GM10248 (cell line): ENCODE data around the gene ETV7.

Experiments used
- CTCF ChIA-PET: fragments of 300-600 bp; sonication (Branson Sonifier 250); formaldehyde crosslinking; extraction: SDS; loops from one replicate; lab custom pipeline; 2021; ENCODE audit warnings: antibody characterized with exemption; lab: Yijun Ruan, JAX
- POLR2A ChIA-PET: fragments of 350-650 bp; sonication (Branson Sonifier 250); formaldehyde crosslinking; extraction: SDS; loops from one replicate; lab custom pipeline; 2020; ENCODE audit warnings: antibody characterized with exemption; lab: Yijun Ruan, JAX
- DNase-seq: peaks from one replicate; pipeline ENCODE4 v3.0.0; 2012; ENCODE audit errors: extremely low spot score
- TF ChIP-seq, protein P1 (sequence below): IDR thresholded peaks from 2 replicates; pipeline ENCODE4 v1.5.1; 2012; ENCODE audit warnings: mild to moderate bottlenecking, low read depth; ENCODE audit errors: extremely low read depth, missing control alignments, control extremely low read depth

ETV7 gene

DNA sequence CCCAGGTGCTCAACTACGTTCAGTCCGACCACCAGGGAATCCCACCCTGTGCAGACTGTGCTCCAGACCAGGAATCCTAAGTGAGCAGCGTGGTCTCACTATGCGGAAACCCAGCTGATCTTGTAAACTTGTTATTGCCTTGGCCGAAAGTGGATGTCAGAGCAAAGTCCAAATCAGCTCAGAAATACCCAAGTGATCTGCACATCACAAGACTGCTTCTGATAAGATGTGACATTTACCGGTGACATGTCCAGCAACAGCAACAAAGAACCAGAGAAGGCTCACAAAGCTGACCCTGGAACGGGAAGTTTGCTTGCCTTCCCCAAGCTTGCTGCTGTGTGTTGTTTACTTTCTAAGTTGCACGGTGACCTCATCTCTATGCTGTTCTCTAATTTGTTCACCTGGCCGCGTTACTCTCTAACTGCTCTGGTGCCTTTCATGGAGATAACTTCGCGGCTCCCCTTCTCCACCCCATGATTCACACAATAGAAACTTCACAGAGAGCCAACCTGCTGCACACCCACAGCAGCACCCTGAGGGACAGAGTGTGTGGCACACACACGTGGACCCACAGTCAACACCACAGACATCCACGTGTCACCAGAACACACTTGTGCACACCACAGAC lies 52.5 kb downstream of the ETV7 start:
- TF ChIP-seq, protein P1, sequence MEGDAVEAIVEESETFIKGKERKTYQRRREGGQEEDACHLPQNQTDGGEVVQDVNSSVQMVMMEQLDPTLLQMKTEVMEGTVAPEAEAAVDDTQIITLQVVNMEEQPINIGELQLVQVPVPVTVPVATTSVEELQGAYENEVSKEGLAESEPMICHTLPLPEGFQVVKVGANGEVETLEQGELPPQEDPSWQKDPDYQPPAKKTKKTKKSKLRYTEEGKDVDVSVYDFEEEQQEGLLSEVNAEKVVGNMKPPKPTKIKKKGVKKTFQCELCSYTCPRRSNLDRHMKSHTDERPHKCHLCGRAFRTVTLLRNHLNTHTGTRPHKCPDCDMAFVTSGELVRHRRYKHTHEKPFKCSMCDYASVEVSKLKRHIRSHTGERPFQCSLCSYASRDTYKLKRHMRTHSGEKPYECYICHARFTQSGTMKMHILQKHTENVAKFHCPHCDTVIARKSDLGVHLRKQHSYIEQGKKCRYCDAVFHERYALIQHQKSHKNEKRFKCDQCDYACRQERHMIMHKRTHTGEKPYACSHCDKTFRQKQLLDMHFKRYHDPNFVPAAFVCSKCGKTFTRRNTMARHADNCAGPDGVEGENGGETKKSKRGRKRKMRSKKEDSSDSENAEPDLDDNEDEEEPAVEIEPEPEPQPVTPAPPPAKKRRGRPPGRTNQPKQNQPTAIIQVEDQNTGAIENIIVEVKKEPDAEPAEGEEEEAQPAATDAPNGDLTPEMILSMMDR = no peak
- ChIA-PET CTCF (interaction anchor here (0.7 to 17.7 kb wide), 6 partner anchors 9 to 32 kb away, joined by 3 to 323 read pairs (median 8); no protein-coding TSS in a partner anchor), POLR2A (no interaction called here)
- DNase-seq = no peak

DNA sequence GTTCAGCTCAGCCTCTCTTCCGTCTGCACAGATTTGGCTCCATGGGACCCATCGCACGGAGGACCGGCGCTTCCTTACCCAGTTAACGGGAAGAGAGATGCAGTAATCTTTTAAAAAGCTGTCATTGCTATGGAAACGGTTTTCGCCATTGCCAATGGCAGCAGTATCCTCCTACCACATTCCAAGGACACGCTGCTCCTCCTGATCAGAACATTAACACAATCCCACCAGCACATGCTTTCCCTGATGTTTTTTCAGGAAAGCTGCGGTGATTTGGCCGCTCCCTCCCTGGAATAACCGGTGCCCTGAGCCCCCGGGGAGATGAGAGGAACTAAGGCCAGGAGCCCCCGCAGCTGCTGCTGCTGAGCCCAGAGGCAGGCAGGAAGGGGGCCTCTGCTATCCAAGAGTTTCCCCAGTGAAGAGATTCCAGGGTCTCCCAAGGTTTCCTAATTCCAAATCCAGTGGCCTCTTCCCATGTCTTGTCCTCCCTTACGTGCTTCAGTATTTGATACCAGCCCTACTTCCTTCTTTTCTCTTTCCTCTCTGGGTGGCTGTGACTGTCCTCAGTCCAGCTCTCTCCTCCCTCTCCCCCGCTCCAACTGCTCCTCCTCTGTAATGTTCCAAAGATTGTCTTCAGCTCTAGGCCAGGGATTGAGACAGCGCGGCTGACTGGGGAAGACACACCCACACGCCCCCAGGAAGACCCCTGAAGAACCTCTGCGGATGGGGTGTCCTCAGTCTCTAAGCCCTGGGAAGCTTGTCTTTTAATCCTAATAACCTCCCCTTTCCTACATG lies 53.3 kb downstream of the ETV7 start:
- POLR2A ChIA-PET = no interaction called here
- CTCF ChIA-PET = interaction anchor here (0.7 to 17.7 kb wide), 5 partner anchors 21 to 31 kb away, joined by 3 to 323 read pairs (median 3); no protein-coding TSS in a partner anchor
- TF ChIP-seq, protein P1 = no peak
- DNase-seq = no peak

DNA sequence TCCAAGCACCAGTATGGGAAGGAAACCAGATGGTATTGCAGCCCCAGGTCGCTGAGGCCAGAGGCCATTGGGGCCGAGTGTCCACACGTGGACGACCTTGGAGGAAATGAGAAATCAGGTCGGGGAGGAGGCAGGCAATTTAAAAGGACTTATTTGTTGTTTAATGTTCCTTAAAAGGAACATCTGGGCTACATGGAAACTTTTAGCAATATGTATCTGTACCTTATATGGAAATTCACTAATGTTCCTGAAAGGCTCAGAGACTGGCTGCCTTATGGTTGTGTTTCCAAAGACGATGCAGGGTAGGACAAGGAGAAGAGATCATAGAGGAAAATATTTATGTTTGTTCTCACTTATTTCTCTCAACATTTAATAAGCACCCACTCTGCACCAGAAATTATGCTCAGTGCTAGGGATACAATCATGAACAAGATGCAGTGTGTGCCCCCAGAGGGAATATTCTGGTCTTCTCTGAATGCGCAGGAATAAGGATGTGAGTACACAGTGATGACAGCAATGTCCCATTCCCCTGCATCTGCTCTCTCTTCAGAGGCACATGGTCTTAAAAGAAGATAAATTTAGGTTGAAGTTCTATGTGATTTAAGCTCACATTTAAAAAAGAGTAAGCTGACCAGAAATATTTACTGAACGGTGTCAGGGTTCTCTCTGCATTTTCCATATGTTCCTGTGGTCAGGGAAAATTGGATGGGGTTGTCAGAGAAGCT lies 54.1 kb downstream of the ETV7 start:
- POLR2A ChIA-PET = no interaction called here
- CTCF ChIA-PET = interaction anchor here (1.1 to 17.7 kb wide), 3 partner anchors 8 to 30 kb away, joined by 6 to 323 read pairs (median 16); no protein-coding TSS in a partner anchor
- TF ChIP-seq, protein P1 = no peak
- DNase-seq = no peak

DNA sequence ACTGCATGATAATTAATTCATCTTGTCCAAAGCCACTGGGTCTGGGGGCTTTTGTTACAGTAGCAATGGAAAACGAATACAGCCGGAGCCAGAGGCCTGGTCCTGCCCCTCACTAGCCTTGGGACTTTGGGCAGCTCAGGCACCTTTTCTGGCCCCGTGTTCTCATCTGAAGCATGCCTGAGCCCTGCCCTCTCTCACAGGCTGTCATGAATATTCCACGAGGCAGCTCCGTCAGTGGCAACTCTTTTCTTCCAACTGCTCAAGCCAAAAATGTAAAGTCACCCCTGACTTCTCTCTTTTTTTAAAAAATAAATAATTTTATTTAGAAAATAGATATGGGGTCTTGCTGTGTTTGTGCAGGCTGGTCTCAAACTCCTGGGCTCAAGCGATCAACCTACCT lies 56.1 kb downstream of the ETV7 start:
- ChIA-PET POLR2A (no interaction called here), CTCF (interaction anchor here (1.0 to 4.0 kb wide), 3 partner anchors 9 to 28 kb away, joined by 3 to 28 read pairs (median 5); no protein-coding TSS in a partner anchor)
- no peak for DNase-seq
- TF ChIP-seq, protein P1 = no peak

DNA sequence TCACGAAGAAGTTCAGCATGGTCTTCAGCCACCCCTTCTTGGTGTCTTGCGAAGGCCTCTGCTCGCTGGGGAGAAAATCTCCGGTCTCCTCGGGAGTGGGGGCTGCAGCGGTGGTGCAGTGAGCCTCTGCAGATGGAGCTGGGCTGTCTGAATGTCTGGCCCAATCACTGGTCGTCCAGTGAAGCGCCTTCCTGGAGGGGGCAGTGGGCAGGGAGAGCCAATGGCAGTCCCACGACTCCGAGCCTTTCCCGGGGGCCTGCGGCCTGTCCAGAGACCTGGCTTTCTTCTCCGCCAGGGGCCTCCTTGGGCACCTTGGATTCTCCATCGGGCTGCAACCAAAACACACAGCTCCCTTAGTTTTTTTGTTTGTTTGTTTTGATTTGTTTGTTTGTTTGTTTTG lies 57.1 kb downstream of the ETV7 start:
- TF ChIP-seq, protein P1 = no peak
- POLR2A ChIA-PET = no interaction called here
- CTCF ChIA-PET = interaction anchor here (1.1 to 4.0 kb wide), 4 partner anchors 10 to 22 kb away, joined by 3 to 28 read pairs (median 4); no protein-coding TSS in a partner anchor
- DNase-seq = no peak

DNA sequence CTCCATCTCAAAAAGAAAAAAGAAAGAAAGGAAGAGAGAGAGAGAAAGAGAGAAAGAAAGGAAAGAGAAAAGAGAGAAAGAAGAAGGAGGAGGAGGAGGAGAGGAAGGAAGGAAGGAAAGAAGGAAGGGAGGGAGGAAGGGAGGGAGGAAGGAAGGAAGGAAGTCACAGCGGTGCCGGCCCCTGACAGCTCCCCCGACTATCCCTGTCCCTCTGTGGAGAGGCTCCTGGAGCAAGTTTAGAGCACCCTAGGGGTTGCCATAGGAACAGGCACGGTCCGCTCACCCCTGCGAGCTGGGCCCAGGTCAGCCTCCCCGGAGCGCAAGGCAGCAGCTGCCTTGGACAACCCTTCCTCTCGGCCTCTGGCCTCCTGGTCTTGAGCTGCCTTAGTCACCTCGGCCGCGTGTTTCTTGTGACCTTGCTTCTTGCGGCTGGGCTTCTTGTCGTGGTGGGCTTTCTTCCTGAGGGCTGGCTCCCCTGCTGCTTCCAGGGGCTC lies 57.6 kb downstream of the ETV7 start:
- CTCF ChIA-PET = interaction anchor here (0.8 to 4.0 kb wide), 6 partner anchors 10 to 28 kb away, joined by 3 to 28 read pairs (median 4); no protein-coding TSS in a partner anchor
- DNase-seq = no peak
- TF ChIP-seq, protein P1 = no peak
- POLR2A ChIA-PET = interaction anchor here (0.7 kb wide), 1 partner anchor 1692 kb away, joined by 5 read pairs; no protein-coding TSS in a partner anchor
